Midbrain (tissue), 1 donor: Measurements from ENCODE around the gene SPAG17.

Source experiments
- DNase-seq: peaks from one replicate; lab custom pipeline; 2025; lab: John Stamatoyannopoulos, UW

The SPAG17 gene

DNA sequence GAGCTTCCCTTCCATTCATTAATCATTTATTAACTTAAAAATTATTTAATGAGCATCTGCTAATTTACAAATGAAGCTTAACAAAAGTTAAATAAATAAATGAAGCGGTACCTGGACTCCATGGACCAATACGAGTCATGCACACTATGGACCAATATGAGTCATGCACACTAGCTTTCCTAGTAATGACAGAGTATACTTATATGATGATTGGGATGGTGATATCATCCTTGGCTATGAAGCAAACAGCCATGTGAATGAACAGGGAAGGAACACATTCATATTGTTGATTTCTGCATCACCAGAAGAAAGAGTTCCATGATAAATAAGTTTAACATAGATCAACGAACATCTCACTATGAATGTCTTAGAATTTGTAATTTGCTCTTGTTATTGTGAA, 109.9 kb downstream of the SPAG17 start:
- DNase-seq: no peak

DNA sequence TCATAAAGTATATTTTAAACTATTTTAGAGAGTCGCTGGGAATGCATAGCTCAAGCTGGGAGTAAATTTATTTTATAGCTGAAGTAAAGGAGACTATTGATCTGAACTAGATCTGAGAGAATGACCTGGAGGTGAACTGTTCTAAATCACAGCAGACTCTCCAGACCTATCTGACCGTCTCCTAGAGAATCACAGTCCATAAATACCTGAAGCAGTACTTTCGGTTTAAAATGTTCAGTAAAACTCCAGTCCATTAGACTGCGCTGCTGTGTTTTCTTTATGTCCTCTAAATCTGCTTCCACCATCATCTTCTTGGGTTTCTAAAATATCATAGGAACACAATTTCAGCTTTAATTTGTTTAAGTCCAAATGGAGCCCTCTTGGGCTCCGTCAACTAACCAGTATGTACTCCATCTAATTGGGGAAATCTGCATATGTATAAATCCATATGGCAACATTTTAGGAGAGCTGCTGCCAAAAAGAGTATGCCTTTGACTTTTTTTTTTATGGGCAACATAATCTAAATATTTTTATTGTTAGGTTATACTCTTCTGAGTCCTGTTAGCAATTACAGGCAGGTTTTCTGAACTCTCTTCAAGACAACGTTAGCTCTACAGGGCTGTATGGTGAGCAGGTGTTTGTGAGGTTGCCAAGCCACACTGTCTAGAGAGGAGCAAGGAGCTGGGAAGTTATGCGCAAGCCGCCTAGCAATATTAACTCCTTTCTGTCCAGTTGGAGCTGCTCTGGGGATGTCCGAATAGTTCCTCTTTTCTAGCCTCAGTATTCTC, 111.2 kb downstream of the SPAG17 start:
- DNase-seq: no peak

DNA sequence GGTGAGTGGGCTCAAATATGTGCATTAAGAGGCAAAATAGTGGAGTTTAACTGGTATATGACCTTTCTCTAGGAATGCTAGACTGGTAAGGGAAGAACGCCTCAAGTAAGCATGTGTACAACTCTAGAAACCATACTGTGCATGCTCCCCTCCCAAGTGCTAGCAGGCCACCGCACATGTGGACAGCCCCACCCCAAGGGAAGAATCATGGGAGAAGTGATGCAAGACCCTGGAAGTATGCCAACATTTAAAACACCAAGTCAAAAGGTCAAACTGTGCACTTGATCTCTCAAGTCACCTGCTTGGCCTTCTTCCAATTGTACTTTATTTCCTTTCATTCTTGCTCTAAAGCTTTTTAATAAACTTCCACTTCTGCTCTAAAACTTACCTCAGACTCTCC, 135.0 kb downstream of the SPAG17 start:
- DNase-seq: no peak

DNA sequence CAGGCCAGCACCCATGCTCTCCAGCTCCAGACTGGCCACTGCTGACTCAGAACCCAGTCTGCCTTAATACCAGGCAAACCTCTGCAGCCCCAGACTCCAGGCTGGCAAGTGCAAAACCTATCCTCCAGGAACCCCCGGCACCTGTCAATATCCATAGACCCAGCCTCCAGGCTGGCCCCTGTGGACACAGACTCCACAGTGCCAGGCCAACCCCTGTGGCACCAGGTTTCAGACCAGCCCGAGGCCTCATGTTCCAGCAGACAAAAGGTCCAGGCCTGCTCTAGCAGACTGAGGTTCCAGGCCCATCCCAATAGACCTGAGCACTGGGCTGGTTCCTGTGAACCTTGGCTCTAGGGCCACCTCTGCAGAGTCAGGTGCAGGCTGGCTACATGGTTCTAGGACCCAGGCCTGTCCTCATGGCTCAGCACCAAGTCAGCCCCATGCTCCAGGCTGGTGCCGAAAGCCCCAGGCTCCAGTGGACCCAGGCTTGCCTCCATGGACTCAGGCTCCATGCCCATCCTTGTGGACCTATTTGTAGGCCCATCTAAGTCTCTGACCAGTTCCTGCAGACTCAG, 137.3 kb downstream of the SPAG17 start:
- no peak for DNase-seq

DNA sequence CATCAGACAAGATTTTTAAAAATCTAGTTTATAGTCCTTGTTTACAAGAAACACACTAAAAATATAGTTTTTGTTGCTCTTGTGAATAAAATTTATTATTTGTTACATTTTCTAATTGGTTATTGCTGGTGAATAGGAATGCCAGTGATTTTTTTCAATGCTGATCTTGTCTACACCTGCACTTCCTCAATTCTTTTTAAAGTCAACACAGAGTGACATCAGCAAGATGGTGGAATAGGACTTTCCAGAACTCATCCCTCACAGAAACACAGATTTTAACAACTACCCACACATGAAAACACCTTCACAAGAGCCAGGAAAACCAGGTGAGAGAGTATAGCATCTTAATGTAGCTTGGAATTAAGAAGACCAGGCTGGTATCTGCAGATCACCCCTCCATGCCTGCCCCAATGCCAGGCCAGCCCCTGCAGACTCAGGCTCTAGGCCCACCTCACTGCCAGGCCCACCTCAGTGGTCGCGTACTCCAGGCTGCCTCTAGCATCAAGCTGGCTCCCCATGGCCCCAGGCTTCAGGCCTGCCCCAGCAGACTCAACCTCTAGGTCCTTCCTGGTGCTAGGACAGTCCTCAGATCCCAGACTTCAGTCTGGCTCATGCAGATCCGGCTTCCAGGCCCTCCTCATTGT, 137.9 kb downstream of the SPAG17 start:
- DNase-seq: no peak

DNA sequence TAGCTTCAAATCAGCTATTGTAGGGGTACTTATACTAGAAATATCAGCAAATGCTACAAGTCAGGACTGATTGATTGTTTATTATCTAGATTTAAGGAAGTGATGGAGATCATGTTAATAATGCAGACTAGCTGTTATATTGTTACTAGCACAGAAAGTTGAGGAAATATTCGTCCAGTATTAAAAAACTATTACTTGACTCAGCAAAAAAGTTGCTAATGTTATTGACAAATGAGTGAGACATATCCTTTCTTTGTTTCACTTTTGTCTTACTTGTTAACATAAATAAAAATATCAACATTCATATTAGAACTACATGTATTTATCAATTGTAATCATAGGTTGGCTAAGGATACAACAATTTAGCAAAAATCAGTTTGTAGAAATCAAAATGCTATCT, 141.4 kb downstream of the SPAG17 start:
- no peak for DNase-seq

DNA sequence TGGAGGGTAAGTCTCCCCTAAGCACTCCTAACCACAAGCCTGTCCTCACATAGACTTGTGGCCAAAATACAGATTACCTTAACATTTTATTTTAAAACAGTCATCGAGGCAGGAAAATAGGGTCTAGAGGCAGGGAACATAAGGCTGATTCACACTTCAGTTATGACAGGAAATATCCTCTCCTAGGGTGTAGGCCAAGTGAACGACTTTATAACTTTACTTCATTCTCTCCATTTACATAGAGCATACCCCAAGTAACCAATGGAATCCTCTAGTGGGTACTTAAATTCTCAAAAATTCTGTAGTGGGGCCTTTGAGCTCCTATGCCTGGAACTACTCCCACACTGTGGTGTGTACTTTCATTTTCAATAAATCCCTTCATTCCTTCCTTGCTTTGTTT, 142.5 kb downstream of the SPAG17 start:
- DNase-seq: no peak

DNA sequence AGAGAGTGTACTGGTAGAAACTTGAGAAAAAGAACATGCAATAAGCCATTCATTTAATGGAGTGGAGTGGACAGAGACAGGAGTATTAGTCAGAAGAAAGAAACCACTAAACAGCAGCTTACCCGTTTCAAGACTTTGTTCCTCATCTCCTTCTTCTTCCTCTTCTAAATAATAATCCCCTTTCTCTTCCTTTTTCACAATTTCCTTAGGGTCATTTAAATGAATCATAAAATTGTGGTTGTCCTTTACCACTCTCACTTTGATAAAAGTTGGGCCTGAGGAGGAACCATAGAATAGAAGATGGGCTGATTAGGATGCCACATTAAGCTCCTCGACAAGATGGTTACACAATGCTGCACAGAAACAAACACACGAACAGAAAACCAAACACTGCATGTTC, 145.9 kb downstream of the SPAG17 start:
- no peak for DNase-seq

DNA sequence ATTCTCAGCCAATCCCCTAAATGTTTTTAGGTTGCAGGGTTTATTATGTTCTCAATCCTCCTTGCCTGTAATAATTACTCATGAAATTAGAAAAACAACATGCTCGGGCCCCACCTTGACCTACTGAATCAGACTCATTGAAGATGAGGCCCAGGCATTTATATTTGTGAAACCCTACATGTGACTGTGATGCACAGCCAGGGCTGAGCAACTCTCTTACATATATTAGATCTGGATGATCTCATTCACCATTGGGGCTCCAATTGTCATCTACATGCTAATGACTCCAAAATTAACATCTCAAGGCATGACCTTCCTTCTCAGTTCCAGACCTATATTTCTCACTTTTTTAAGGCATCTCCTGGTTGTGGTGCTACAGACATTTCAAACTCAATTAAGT, 152.1 kb downstream of the SPAG17 start:
- no peak for DNase-seq

DNA sequence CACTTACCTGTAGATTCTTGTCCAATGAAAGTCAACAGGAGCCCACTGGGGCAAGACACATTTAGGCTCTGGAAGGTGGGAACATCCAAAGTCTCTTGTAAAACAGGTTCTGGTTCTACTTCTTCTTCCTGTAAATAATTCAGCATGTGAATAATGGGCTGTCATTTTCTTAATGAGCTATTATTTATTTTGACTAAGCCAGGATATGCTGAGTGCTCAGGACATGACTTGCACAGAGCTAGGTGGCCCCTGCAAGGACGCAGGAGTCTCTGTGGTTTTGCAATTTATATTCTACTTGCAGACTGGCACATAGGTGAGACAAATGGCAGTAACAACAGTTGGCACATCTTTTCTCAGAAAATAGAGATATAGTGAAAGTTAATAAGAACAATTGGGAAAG, 156.8 kb downstream of the SPAG17 start:
- no peak for DNase-seq

DNA sequence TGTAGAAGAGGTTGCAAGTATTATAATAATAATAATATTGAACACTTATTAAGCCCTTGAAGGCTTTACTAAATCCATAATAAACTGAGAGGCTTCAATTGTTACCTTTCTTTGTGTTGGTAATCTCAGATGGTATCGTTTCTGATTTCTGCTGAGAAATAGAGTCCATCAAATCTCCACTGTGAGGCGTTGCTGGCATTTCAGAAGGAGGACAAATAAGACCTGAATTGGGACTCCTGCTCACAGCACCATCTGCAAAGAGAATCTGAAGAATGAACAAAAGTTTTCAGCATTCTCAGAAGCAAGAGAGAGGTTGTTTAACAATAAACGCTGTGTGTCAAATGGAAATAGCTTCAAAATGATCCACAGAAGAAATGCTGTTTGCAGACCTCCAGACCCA, 161.8 kb downstream of the SPAG17 start:
- no peak for DNase-seq

DNA sequence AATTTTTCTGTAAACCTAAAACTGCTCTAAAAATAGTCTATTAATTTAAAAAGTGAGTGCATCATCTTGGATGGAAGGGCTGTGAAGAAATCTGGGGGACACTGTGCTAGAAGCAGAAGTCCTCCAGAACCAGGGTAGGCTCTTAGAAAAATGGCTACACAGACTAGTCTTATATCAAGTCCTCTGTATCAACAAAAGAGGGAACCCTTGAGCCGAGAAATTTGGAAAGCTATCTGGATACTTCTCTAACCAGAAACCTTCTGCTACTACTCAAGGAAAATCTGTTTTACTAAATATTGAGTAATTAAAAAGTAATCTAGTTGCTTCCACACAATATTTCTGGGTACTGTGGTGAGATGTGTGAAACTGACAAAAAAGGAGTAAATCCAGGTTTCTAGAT, 163.4 kb downstream of the SPAG17 start:
- DNase-seq: no peak

DNA sequence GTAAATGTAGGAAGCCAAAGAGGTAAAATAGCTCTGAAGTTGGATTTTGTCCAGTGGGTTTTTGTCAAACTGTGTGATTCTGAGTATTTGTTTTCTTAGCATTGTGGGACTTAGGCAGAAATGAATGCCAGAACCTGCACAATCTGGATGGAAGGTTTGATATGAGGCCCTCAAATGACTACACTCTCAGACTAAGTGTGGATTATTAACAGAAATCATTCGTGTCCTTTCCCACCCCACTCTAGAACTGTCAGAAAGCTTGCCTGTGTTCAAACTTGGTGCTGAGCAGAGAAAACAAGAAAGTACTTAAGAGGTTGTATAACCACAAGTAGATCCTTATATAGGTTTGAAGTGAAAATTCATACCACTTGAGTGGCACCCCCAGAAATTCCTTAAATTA, 167.0 kb downstream of the SPAG17 start:
- DNase-seq: no peak

DNA sequence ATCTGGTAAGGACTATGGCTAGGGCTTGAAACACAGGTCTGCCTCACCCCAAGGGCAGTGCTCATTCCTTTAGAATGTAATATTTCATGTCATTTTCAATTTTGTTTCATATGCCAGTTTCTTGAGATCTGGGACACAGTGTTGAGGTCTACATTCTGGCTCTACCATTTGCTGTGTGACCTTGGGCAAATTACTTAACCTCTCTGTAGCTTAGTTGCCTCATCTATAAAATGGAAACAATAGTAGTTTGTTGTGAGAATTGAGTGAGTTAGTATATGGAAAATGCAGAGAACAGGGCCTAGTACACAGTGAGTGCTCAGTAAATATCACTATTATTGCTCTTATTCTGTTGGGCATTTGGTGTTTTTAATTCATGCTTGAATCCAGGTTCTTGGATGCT, 171.1 kb downstream of the SPAG17 start:
- no peak for DNase-seq

DNA sequence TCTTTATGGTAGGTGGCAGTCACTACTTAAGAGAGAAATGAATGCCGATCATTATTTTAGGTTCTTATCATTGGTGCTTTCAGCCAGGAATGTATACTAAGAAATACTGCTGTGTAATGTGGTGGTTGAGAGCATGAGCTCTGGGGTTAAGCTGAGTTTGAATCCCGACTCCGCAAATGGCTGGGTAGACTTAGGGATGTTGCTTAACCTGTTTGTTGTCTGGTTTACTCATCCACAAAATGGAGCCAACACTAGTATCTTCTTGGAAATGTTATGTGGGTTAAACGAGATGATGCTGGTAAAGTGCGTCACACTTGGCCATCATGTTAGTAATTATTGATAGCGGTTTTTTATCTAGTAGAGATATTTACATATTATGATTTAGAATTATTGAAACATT, 171.7 kb downstream of the SPAG17 start:
- no peak for DNase-seq

DNA sequence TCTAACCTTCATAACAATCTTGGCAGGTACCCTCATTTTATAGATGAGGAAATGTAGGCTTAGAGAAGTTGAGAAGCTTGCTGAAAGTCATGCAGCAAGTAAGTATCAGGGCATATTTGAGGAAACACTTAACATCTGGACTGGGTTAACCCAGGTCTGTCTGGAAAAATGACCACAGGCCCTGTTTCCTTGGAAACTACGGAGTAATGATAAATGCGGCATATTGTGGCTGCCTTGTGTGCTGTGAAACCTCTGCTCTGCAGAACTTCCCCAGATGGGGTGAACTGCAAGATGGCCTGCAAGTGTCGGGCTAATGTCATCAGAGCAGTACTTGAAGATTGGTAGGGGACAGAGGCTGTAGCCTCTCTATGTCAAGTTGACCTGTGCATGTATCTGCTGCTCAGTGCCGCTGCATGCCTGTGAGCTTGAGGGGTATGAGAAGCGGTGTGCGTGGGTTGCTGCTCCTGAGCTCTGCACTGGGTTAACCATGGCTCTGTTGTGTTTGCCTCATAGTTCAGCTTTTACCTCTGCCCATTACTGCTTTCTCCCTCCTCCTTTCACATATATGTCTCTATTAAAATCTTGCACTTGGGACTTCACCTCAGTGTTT, 172.4 kb downstream of the SPAG17 start:
- DNase-seq: no peak

DNA sequence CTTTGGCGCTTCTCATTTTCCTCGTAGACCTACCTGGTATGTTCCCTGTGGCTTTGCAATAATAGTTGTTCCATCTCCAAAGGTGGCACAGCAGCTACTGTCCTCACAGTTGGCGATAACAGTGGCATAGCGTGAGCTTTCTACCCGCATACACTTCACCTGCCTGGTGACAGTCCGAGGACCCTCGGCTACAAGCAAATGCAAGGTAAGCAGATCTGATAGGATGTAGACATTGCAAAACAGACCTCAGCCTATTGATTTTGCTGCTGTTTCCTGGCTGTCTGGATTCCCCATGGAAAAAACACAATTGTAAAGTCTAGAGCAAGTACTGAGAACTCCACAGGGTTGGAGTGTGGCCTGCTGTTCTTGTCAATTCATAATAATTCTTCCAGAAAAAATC, 177.0 kb downstream of the SPAG17 start:
- DNase-seq: no peak

DNA sequence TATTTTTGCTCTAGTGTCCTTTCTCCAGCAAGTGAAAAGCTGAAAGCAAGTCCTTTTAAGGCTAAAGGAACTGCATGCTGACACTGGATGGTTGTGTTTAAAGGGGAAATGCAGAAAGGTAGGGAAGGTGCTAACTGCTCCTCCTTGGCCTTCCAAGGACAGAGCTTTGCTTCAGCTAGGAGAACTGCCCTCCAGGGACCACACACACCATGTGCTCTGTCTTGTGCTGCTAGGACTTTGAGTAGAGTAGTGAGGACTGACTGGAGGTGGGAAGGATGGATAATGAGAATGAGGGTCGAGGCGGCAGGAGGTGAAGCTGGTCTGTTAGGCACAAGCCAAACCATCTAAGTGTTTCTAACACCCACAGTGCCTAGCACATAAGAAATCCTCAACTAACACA, 177.6 kb downstream of the SPAG17 start:
- DNase-seq: no peak

DNA sequence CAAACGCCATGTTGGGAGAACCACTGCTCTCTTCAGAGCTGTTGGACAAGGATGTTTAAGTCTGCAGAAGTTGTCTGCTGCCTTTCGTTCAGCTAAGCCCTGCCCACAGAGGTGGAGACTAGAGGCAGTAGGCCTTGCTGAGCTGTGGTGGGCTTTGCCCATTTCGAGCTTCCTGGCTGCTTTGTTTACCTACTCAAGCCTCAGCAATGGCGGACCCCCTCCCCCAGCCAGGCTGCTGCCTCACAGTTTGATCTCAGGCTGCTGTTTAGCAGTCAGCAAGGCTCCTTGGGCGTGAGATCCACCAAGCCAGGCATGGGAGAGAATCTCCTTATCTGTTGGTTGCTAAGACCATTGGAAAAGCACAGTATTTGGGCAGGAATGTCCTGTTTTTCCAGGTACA, 180.7 kb downstream of the SPAG17 start:
- no peak for DNase-seq

DNA sequence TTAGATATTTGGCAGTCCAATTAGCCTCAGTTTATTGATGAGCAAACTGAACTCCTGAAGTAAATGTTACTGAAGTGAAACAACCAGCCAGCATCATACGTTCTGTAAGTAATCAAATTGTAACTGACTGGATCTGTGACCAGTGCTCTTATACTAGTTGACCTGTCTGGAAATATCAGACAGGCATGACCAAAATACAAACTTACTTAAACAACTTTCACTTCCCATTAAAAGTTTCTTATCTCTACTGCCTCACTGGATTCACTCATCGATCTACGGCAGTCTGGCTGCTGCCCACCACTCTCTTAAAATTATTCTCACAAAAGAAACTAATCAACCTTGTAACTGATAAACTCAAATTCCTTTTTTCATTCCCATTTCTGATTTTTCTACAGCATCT, 199.1 kb downstream of the SPAG17 start:
- no peak for DNase-seq

DNA sequence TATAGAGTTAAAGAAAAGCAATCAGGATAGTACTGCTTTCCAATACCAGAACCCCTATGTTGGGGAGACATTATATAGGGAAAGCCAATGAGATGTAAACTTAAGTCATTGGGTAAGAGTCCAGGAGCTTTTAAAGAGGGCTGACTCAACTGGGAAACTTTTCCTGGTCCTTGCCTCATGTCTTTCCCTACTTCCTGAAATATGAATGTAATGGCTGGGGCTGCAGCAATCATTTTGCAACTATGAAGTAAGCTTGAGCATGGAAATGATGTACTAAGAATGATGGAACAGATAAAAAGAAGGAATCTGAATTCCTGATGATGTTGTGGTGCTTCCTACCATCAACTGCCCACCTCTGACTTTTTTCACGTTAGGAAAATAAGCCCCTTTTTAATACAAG, 199.8 kb downstream of the SPAG17 start:
- no peak for DNase-seq

DNA sequence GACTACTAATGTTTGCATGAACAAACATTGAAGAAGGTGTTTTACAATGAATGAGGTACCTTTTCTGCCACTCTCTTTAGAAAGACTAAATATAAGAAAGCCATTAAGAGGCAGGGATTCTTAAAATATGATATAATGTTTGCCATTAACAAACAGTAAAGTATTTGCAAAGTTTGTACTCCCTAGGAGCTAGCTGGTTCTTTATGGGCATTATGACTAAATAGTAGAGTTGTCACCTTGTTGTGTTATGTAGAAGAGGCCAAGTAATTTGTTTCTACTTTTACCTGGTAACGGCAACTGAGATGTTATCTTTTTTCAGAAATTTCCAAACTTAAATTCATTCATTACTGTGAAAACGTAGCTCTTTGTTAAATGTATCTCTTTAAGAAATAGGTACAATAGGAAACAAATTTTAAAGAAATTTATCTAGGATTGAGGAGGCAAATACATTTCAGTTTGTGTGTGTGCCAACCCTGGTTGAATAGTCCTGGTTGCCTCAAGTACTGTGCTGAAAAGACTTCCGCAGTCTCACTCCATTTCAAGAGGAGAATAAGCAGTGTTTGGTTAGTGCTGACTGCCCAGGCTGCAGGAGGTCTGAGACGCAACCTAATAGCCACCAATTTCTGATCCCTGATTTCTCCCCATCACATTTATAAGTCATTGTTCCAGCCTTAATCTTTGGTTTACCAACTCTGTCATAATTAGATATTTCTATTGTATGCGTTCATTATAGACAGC, 203.4 kb downstream of the SPAG17 start:
- DNase-seq: no peak
